HCT116 (cell line): ENCODE data around the gene SMAD7. TPM values are rescaled to one million over a fixed set of nuclear protein-coding genes. Genes with fewer than 3 reads are reported as not detected.

Source experiments
- ATAC-seq: fragments of 200-7000 bp; cut with Tn5 transposase; 2 replicates; pipeline ENCODE4 v1.9.1; 2020; ENCODE audit warnings: mild to moderate bottlenecking, moderate library complexity
- BruUV-seq: library from RNA; stranded (reverse); fragments of 400-500 nt; replicated peaks from 2 replicates; lab custom pipeline; 2021; lab: Mats Ljungman, UMichigan
- CTCF ChIA-PET: fragments of 300-600 bp; sonication (Branson Sonifier 250); formaldehyde crosslinking; loops from one replicate; lab custom pipeline; 2021; ENCODE audit warnings: antibody characterized with exemption; lab: Charles Lee
- POLR2A ChIA-PET: fragments of 300-600, 350-600 bp; sonication (Branson Sonifier 250); formaldehyde crosslinking; loops from one replicate; lab custom pipeline; 2021; ENCODE audit warnings: antibody characterized with exemption; lab: Charles Lee
- RAD21 ChIA-PET, 2 experiments: fragments of 300-600 bp; sonication (Branson Sonifier 250); formaldehyde crosslinking; loops; one replicate each; lab custom pipeline; 2023; ENCODE audit warnings: low total read pairs in 2 of 2; ENCODE audit not compliant: uncharacterized antibody in 2 of 2, unreplicated experiment in 2 of 2, low non-redundant PET in 1 of 2; lab: Charles Lee
- DNase-seq: peaks from one replicate; pipeline ENCODE4 v3.0.0-alpha.2; 2010; ENCODE audit warnings: low read depth, low spot score
- H2AFZ ChIP-seq: fragments of 200-600 bp; shearing (Covaris generic), sonication (generic); 2 replicates; pipeline ENCODE4 v1.6.1; 2017; ENCODE audit warnings: low read depth, mixed run types, mixed read lengths, antibody characterized with exemption, low read length; ENCODE audit not compliant: poor library complexity, severe bottlenecking
- H3K27ac ChIP-seq: 2 replicates; pipeline ENCODE4 v1.5.1; 2012; ENCODE audit warnings: low read depth, low read length
- H3K27me3 ChIP-seq: fragments of 200-600 bp; sonication (generic); 2 replicates; pipeline ENCODE4 v1.6.1; 2016; ENCODE audit warnings: mixed run types, low read length, mixed read lengths; ENCODE audit not compliant: insufficient read depth
- H3K36me3 ChIP-seq, 2 experiments: fragments of 200-500 bp in 1 of 2; fragments of 200-600 bp in 1 of 2; sonication (Bioruptor generic) in 1 of 2; sonication (generic) in 1 of 2; 2 replicates each; pipeline versions ENCODE4 v1.5.1 to v1.6.1; 2014 to 2016; ENCODE audit warnings: low read length in 2 of 2, inconsistent platforms in 1 of 2, mixed read lengths in 1 of 2, mixed run types in 1 of 2; ENCODE audit not compliant: insufficient read depth in 2 of 2, control insufficient read depth in 1 of 2
- H3K4me1 ChIP-seq, 2 experiments: fragments of 200-600 bp in 1 of 2; sonication (generic) in 1 of 2; 2 replicates each; pipeline versions ENCODE4 v1.5.1 to v1.6.1; 2012 to 2017; ENCODE audit warnings: low read length in 2 of 2, inconsistent platforms in 1 of 2, mild to moderate bottlenecking in 1 of 2, mixed read lengths in 1 of 2, mixed run types in 1 of 2, moderate library complexity in 1 of 2; ENCODE audit not compliant: insufficient read depth in 2 of 2, control insufficient read depth in 1 of 2
- H3K4me2 ChIP-seq: fragments of 200-600 bp; sonication (generic); 2 replicates; pipeline ENCODE4 v1.6.1; 2017; ENCODE audit warnings: mixed run types, low read length, mixed read lengths
- H3K4me3 ChIP-seq, 2 experiments: fragments of 200-600 bp in 1 of 2; sonication (generic) in 1 of 2; replicated peaks in 1 of 2; 2 replicates each; pipeline ENCODE4 v1.5.1; 2011 to 2016; ENCODE audit warnings: low read length in 2 of 2, control low read depth in 1 of 2, low read depth in 1 of 2, mild to moderate bottlenecking in 1 of 2, mixed read lengths in 1 of 2, mixed run types in 1 of 2
- H3K79me2 ChIP-seq: fragments of 200-600 bp; sonication (generic); 2 replicates; pipeline ENCODE4 v1.6.1; 2017; ENCODE audit warnings: mild to moderate bottlenecking, mixed run types, low read length, moderate library complexity, mixed read lengths; ENCODE audit not compliant: insufficient read depth
- H3K9ac ChIP-seq: fragments of 200-600 bp; sonication (generic); 2 replicates; pipeline ENCODE4 v1.6.1; 2016; ENCODE audit warnings: low read length, mixed read lengths
- H3K9me2 ChIP-seq: fragments of 200-600 bp; sonication (generic), shearing (Covaris generic); 2 replicates; pipeline ENCODE4 v1.6.1; 2017; ENCODE audit warnings: mixed run types, mild to moderate bottlenecking, moderate library complexity; ENCODE audit not compliant: insufficient read depth
- H3K9me3 ChIP-seq, 2 experiments: fragments of 200-500 bp in 1 of 2; fragments of 200-600 bp in 1 of 2; sonication (Bioruptor generic) in 1 of 2; sonication (generic) in 1 of 2; 2 replicates each; pipeline ENCODE4 v1.6.1; 2014 to 2017; ENCODE audit warnings: low read length in 2 of 2, mixed read lengths in 2 of 2, inconsistent platforms in 1 of 2, low read depth in 1 of 2, mild to moderate bottlenecking in 1 of 2, mixed run types in 1 of 2, moderate library complexity in 1 of 2; ENCODE audit not compliant: control insufficient read depth in 1 of 2, insufficient read depth in 1 of 2
- H4K20me1 ChIP-seq: fragments of 200-600 bp; sonication (generic), shearing (Covaris generic); 2 replicates; pipeline ENCODE4 v1.6.1; 2017; ENCODE audit warnings: mixed run types, mild to moderate bottlenecking, moderate library complexity; ENCODE audit not compliant: insufficient read depth
- FOSL1 ChIP-seq: IDR thresholded peaks from 2 replicates; pipeline ENCODE4 v1.6.1; 2012; ENCODE audit warnings: low read depth
- POLR2AphosphoS5 ChIP-seq: IDR thresholded peaks from 2 replicates; pipeline ENCODE4 v1.6.1; 2011; ENCODE audit warnings: mild to moderate bottlenecking, low read depth, low read length, moderate library complexity
- RAD21 ChIP-seq: IDR thresholded peaks from 2 replicates; pipeline ENCODE4 v1.6.1; 2012; ENCODE audit warnings: low read depth, mild to moderate bottlenecking
- REST ChIP-seq: IDR thresholded peaks from 2 replicates; pipeline ENCODE4 v1.6.1; 2012; ENCODE audit warnings: low read depth
- SIN3A ChIP-seq: IDR thresholded peaks from 2 replicates; pipeline ENCODE4 v1.6.1; 2012; ENCODE audit warnings: low read depth
- ZBTB33 ChIP-seq: IDR thresholded peaks from 2 replicates; pipeline ENCODE4 v1.6.1; 2011; ENCODE audit warnings: mild to moderate bottlenecking, low read length, moderate library complexity; ENCODE audit not compliant: insufficient replicate concordance; ENCODE audit errors: extremely low read depth
- intact Hi-C: fragments of 100-400 bp; cut with micrococcal nuclease; formaldehyde crosslinking; loops from 2 replicates; pipeline ENCODE4 v1.10.0; 2022
- total RNA-seq: library from RNA; stranded (reverse); gene quantifications from one replicate; pipeline ENCODE4 v1.2.1, GENCODE V29; 2021; ENCODE audit not compliant: unreplicated experiment

Gene SMAD7
- total RNA-seq, 1 experiment from 2014 or later: 7.2 TPM

GRCh38 chr18:48904091-48904490 lies 46.7 kb downstream of the SMAD7 start:
- TF ChIP-seq ZBTB33 (no peak), REST (no peak), POLR2AphosphoS5 (no peak), SIN3A (no peak), RAD21 (no peak), FOSL1 (no peak)
- no peak overlapping the region for H3K4me2 ChIP-seq
- no peak overlapping the region for H3K4me3 ChIP-seq
- peaks cover 19% of the 10 kb centered on the region; the same call in 1 of the 2 replicates for H3K27me3 ChIP-seq
- no peaks in the 10 kb centered on the region for H3K9me2 ChIP-seq
- ATAC-seq: no peak
- H2AFZ ChIP-seq: no peak overlapping the region
- POLR2A ChIA-PET: no interaction called here
- DNase-seq: no peak
- no TSS peak for BruUV-seq
- CTCF ChIA-PET: no interaction called here
- no peaks in the 10 kb centered on the region for H3K9me3 ChIP-seq
- H4K20me1 ChIP-seq: no peaks in the 10 kb centered on the region
- no peak overlapping the region for H3K27ac ChIP-seq
- H3K9ac ChIP-seq: no peak overlapping the region
- peaks cover 18 to 30% of the 10 kb centered on the region in 2 experiments for H3K4me1 ChIP-seq
- H3K79me2 ChIP-seq: no peaks in the 10 kb centered on the region
- H3K36me3 ChIP-seq: no peaks in the 10 kb centered on the region
- intact Hi-C loops: no loop called here
- RAD21 ChIA-PET: interaction anchor here in 1 of 2 experiments (0.6 kb wide), 1 partner anchor 33 kb away, joined by 3 read pairs; no protein-coding TSS in a partner anchor
